Activated T-cell treated with anti-CD3 and anti-CD28 coated beads, Interleukin-2, amount 50 U/mL, for 4 hours (primary cell): ENCODE measurements around the gene TMEM151A. TPM values are rescaled to one million over a fixed set of nuclear protein-coding genes. Genes with fewer than 3 reads are reported as not detected.
A peak's percentile ranks its signal among the peaks of the same experiment; 100 is the strongest.
"Not testable (repeated sequence)": the region's sequence is repeated elsewhere in the genome, so short reads cannot be mapped to it uniquely, and the experiment has no call there.

ENCODE experiments used
- ATAC-seq, 2 donors: fragments of 200-7000 bp; cut with Tn5 transposase; one replicate each; pipeline ENCODE4 v1.10.0; 2021
- DNase-seq: peaks from one replicate; pipeline ENCODE4 v3.0.0-alpha.2; 2020
- H3K27me3 Mint-ChIP-seq: one replicate; pipeline ENCODE4 v1.8.0; 2021; ENCODE audit warnings: low read depth, mixed read lengths
- H3K36me3 Mint-ChIP-seq: one replicate; pipeline ENCODE4 v1.8.0; 2022; ENCODE audit warnings: mixed read lengths; ENCODE audit not compliant: insufficient read depth
- H3K4me1 Mint-ChIP-seq: one replicate; pipeline ENCODE4 v1.8.0; 2021; ENCODE audit warnings: low read depth, mixed read lengths
- H3K4me3 Mint-ChIP-seq: one replicate; pipeline ENCODE4 v1.8.0; 2021; ENCODE audit warnings: mild to moderate bottlenecking, moderate library complexity, mixed read lengths
- H3K9me3 Mint-ChIP-seq: one replicate; pipeline ENCODE4 v1.8.0; 2021; ENCODE audit warnings: mixed read lengths
- total RNA-seq, 3 donors: library from RNA; stranded (reverse); gene quantifications; one replicate each; pipeline ENCODE4 v1.2.1, GENCODE V29; 2021

Gene TMEM151A
- total RNA-seq, 3 donors from 2014 or later = 0.11 TPM; not detected in 2

GRCh38 chr11:66275396-66275795 lies 16.3 kb upstream of the TMEM151A start:
- Mint-ChIP-seq H3K4me3 (no peak overlapping the region), H3K36me3 (peaks cover 20% of the 10 kb centered on the region), H3K9me3 (no peaks in the 10 kb centered on the region), H3K4me1 (peaks cover 40% of the 10 kb centered on the region), H3K27me3 (no peaks in the 10 kb centered on the region)
- ATAC-seq (no peak), DNase-seq (no peak)

- ATAC-seq (no peak), DNase-seq (no peak)
- Mint-ChIP-seq H3K27me3 (no peaks in the 10 kb centered on the region), H3K36me3 (peaks cover 18% of the 10 kb centered on the region), H3K4me1 (peaks cover 35% of the 10 kb centered on the region), H3K9me3 (no peaks in the 10 kb centered on the region), H3K4me3 (no peak overlapping the region)
These were observed 15.6 kb upstream of the TMEM151A start for GRCh38 chr11:66275984-66276612.

- Mint-ChIP-seq H3K36me3 (peaks cover 18% of the 10 kb centered on the region), H3K4me1 (peaks cover 40% of the 10 kb centered on the region)
- not testable (repeated sequence) for H3K27me3 Mint-ChIP-seq, H3K4me3 Mint-ChIP-seq, DNase-seq, H3K9me3 Mint-ChIP-seq, ATAC-seq
These were observed 15.1 kb upstream of the TMEM151A start for GRCh38 chr11:66276619-66277018.

GRCh38 chr11:66277064-66277463 lies 14.6 kb upstream of the TMEM151A start:
- H3K9me3 Mint-ChIP-seq, DNase-seq, H3K4me3 Mint-ChIP-seq, ATAC-seq, H3K27me3 Mint-ChIP-seq: not testable (repeated sequence)
- peaks cover 40% of the 10 kb centered on the region for H3K4me1 Mint-ChIP-seq
- peaks cover 18% of the 10 kb centered on the region for H3K36me3 Mint-ChIP-seq

GRCh38 chr11:66277471-66278362 lies 14.0 kb upstream of the TMEM151A start, which contains the start of gene CNIH2:
TSS of gene CNIH2 (plus strand) at chr11:66278175. CDS start at chr11:66278457, 282 bp downstream.
- Mint-ChIP-seq H3K9me3 (no peaks in the 10 kb centered on the region), H3K4me1 (peaks cover 41% of the 10 kb centered on the region), H3K36me3 (peaks cover 14% of the 10 kb centered on the region), H3K27me3 (no peaks in the 10 kb centered on the region), H3K4me3 (peak within 1 kb of the TSS; percentile 64)
- no peak for DNase-seq
- peak; percentile 52 to 57 for ATAC-seq

- peak overlapping the region; percentile 64 for H3K4me3 Mint-ChIP-seq
- peaks cover 40% of the 10 kb centered on the region for H3K4me1 Mint-ChIP-seq
- no peaks in the 10 kb centered on the region for H3K27me3 Mint-ChIP-seq
- H3K36me3 Mint-ChIP-seq = peaks cover 8% of the 10 kb centered on the region
- no peak for DNase-seq
- peak; percentile 11 for ATAC-seq
- no peaks in the 10 kb centered on the region for H3K9me3 Mint-ChIP-seq
These were observed 13.2 kb upstream of the TMEM151A start for GRCh38 chr11:66278363-66279091.

- Mint-ChIP-seq H3K4me3 (peak overlapping the region; percentile 64), H3K9me3 (no peaks in the 10 kb centered on the region), H3K36me3 (peaks cover 3% of the 10 kb centered on the region), H3K4me1 (peaks cover 35% of the 10 kb centered on the region), H3K27me3 (no peaks in the 10 kb centered on the region)
- ATAC-seq (no peak), DNase-seq (no peak)
These were observed 12.5 kb upstream of the TMEM151A start for GRCh38 chr11:66279092-66279734.

- no peaks in the 10 kb centered on the region for H3K27me3 Mint-ChIP-seq
- ATAC-seq = no peak
These were observed 11.3 kb upstream of the TMEM151A start for GRCh38 chr11:66280428-66280827.

GRCh38 chr11:66281001-66281400 lies 10.7 kb upstream of the TMEM151A start:
- Mint-ChIP-seq H3K27me3 (no peaks in the 10 kb centered on the region), H3K9me3 (no peaks in the 10 kb centered on the region), H3K36me3 (peaks cover 2% of the 10 kb centered on the region), H3K4me3 (no peak overlapping the region), H3K4me1 (peaks cover 35% of the 10 kb centered on the region)
- no peak for DNase-seq
- no peak for ATAC-seq

More at GRCh38 chr11:66280428-66280827, 11.3 kb upstream of the TMEM151A start:
- no peak for DNase-seq
- Mint-ChIP-seq H3K36me3 (no peaks in the 10 kb centered on the region), H3K4me3 (no peak overlapping the region), H3K9me3 (no peaks in the 10 kb centered on the region), H3K4me1 (peaks cover 35% of the 10 kb centered on the region)

- Mint-ChIP-seq H3K4me3 (peak overlapping the region; percentile 33), H3K9me3 (no peaks in the 10 kb centered on the region), H3K4me1 (peaks cover 33% of the 10 kb centered on the region), H3K36me3 (peaks cover 2% of the 10 kb centered on the region), H3K27me3 (no peaks in the 10 kb centered on the region)
- ATAC-seq (no peak), DNase-seq (no peak)
These were observed 9.8 kb upstream of the TMEM151A start for GRCh38 chr11:66281776-66282467.

GRCh38 chr11:66282468-66283455 lies 8.9 kb upstream of the TMEM151A start:
- peak; percentile 99 for DNase-seq
- Mint-ChIP-seq H3K4me3 (peak overlapping the region; percentile 33), H3K27me3 (no peaks in the 10 kb centered on the region), H3K9me3 (no peaks in the 10 kb centered on the region), H3K36me3 (peaks cover 2% of the 10 kb centered on the region), H3K4me1 (peaks cover 32% of the 10 kb centered on the region)
- ATAC-seq = peak; percentile 89 to 90

GRCh38 chr11:66283461-66284105 lies 8.1 kb upstream of the TMEM151A start:
- Mint-ChIP-seq H3K4me1 (peaks cover 32% of the 10 kb centered on the region), H3K9me3 (no peaks in the 10 kb centered on the region), H3K27me3 (no peaks in the 10 kb centered on the region), H3K36me3 (peaks cover 2% of the 10 kb centered on the region), H3K4me3 (no peak overlapping the region)
- ATAC-seq (no peak), DNase-seq (no peak)
